Measurements from ENCODE around the gene RFESD. TPM values are rescaled to one million over a fixed set of nuclear protein-coding genes. Genes with fewer than 3 reads are reported as not detected.

The RFESD gene
- total and polyA plus RNA-seq, 2 of the 13 experiments (the other 11 are each of a cell fraction or from before 2014, with no cell fraction given): 1.1 to 2.2 TPM

GRCh38 chr5:95620870-95621838 lies 25.4 kb upstream of the RFESD start (continued):
- TF ChIP-seq ZMAT3 (CRISPR knock-in tag; conservative IDR thresholded peaks at IDR 0.05) (peak; percentile 49; the same call in 1 of the 2 replicates), ZNF414 (CRISPR knock-in tag; IDR thresholded peaks at IDR 0.05) (peak; percentile 61; the same call in 1 of the 2 replicates), REL (CRISPR knock-in tag; conservative IDR thresholded peaks at IDR 0.05) (0 out of 2 replicates have a peak, but pooled peaks have one; percentile 43), MTERF4 (CRISPR knock-in tag; IDR thresholded peaks at IDR 0.05) (peak; percentile 87; the same call in 1 of the 2 replicates), ZFY (CRISPR knock-in tag; IDR thresholded peaks at IDR 0.05) (peak; percentile 69), IRX3 (CRISPR knock-in tag; IDR thresholded peaks at IDR 0.05; ENCODE audit: borderline replicate concordance, low read depth) (no peak), MAZ (IDR thresholded peaks at IDR 0.05; ENCODE audit: borderline replicate concordance, low read depth, low read length) (no peak), MAZ (CRISPR knock-in tag; IDR thresholded peaks at IDR 0.05; ENCODE audit: low read depth) (peak; percentile 24; the same call in 1 of the 2 replicates), CCDC6 (CRISPR knock-in tag; IDR thresholded peaks at IDR 0.05) (0 out of 2 replicates have a peak, but pooled peaks have one; percentile 12), FLYWCH1 (CRISPR knock-in tag; IDR thresholded peaks at IDR 0.05) (peak; percentile 33; the same call in 1 of the 2 replicates), ZNF530 (CRISPR knock-in tag; IDR thresholded peaks at IDR 0.05; ENCODE audit: low read depth) (no peak), ZNF772 (CRISPR knock-in tag; IDR thresholded peaks at IDR 0.05) (peak; percentile 85; the same call in 1 of the 2 replicates), GATA4 (IDR thresholded peaks at IDR 0.05; ENCODE audit: borderline replicate concordance, low read depth) (no peak), SNAPC2 (CRISPR knock-in tag; IDR thresholded peaks at IDR 0.05) (peak; percentile 23; the same call in 1 of the 2 replicates), ZNF800 (CRISPR knock-in tag; IDR thresholded peaks at IDR 0.05) (peak; percentile 98), ZNF142 (CRISPR knock-in tag; IDR thresholded peaks at IDR 0.05) (peak; percentile 76; the same call in 1 of the 2 replicates), JUND (CRISPR knock-in tag; IDR thresholded peaks at IDR 0.05) (peak; percentile 22; the same call in 1 of the 2 replicates), ZNF256 (CRISPR knock-in tag; conservative IDR thresholded peaks at IDR 0.05) (0 out of 2 replicates have a peak, but pooled peaks have one; percentile 81)
